SK-N-SH (cell line): ENCODE results near the gene VCAN.

Source experiments
- EP300 ChIP-seq, 2 experiments: IDR thresholded peaks; 2 replicates each; pipeline versions ENCODE4 v1.4.0 to v1.6.1; 2012; ENCODE audit warnings: borderline replicate concordance in 1 of 2, low read depth in 1 of 2, low read length in 1 of 2
- JUND ChIP-seq: IDR thresholded peaks from 2 replicates; pipeline ENCODE4 v1.4.0; 2012
- MAX ChIP-seq: IDR thresholded peaks from 2 replicates; pipeline ENCODE4 v1.4.0; 2012; ENCODE audit warnings: low read depth
- TF ChIP-seq, protein P1 (sequence below): IDR thresholded peaks from 2 replicates; pipeline ENCODE4 v1.6.1; 2012; ENCODE audit warnings: mild to moderate bottlenecking, low read depth, low read length, moderate library complexity

DNA sequence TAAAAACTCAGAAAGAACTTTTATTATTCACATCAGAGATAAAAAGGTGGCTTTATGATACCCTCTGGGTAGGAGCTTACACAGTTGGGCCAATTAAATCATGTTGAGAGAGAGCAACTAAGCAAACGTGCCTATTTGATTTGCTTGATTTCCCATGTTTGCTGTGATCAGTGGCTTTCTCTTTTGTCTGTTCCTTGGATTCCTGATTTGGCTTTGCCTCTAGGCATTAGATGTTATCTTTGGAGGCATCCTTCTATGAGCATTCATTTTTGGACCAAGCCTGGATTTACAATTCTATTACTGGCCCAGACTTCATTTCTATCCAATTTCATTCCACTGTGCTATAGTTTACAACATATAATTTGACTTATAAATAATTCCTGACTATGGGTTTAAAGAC is 35.9 kb downstream of the VCAN start:
- TF ChIP-seq JUND (no peak), MAX (no peak), EP300 (IDR thresholded peaks at IDR 0.05; ENCODE audit: borderline replicate concordance in 1 of 2, low read depth in 1 of 2, low read length in 1 of 2) (no peak)
- TF ChIP-seq, protein P1, sequence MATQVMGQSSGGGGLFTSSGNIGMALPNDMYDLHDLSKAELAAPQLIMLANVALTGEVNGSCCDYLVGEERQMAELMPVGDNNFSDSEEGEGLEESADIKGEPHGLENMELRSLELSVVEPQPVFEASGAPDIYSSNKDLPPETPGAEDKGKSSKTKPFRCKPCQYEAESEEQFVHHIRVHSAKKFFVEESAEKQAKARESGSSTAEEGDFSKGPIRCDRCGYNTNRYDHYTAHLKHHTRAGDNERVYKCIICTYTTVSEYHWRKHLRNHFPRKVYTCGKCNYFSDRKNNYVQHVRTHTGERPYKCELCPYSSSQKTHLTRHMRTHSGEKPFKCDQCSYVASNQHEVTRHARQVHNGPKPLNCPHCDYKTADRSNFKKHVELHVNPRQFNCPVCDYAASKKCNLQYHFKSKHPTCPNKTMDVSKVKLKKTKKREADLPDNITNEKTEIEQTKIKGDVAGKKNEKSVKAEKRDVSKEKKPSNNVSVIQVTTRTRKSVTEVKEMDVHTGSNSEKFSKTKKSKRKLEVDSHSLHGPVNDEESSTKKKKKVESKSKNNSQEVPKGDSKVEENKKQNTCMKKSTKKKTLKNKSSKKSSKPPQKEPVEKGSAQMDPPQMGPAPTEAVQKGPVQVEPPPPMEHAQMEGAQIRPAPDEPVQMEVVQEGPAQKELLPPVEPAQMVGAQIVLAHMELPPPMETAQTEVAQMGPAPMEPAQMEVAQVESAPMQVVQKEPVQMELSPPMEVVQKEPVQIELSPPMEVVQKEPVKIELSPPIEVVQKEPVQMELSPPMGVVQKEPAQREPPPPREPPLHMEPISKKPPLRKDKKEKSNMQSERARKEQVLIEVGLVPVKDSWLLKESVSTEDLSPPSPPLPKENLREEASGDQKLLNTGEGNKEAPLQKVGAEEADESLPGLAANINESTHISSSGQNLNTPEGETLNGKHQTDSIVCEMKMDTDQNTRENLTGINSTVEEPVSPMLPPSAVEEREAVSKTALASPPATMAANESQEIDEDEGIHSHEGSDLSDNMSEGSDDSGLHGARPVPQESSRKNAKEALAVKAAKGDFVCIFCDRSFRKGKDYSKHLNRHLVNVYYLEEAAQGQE = no peak
